Measurements from ENCODE around the gene EME2.

The EME2 gene

GRCh38 chr16:1773703-1774447 is 1.3 kb downstream of the EME2 start:
- no peak for TF ChIP-seq TAF1 (IDR thresholded peaks at IDR 0.05; ENCODE audit: low read depth)
- TF ChIP-seq ZBTB7A (IDR thresholded peaks at IDR 0.05; ENCODE audit: low read depth): no peak
- peak; percentile 3; the same call in 1 of the 2 replicates for TF ChIP-seq MAX (IDR thresholded peaks at IDR 0.05)

- TF ChIP-seq YY1 (IDR thresholded peaks at IDR 0.05; ENCODE audit: low read depth): no peak
- TF ChIP-seq MAX (IDR thresholded peaks at IDR 0.05): no peak
- no peak for TF ChIP-seq USF1 (IDR thresholded peaks at IDR 0.05)
- TF ChIP-seq FOXM1 (IDR thresholded peaks at IDR 0.05; ENCODE audit: borderline replicate concordance, low read depth): no peak
- TF ChIP-seq EP300 (IDR thresholded peaks at IDR 0.05; ENCODE audit: borderline replicate concordance): no peak
- no peak for TF ChIP-seq CEBPB (IDR thresholded peaks at IDR 0.05)
- TF ChIP-seq TAF1 (IDR thresholded peaks at IDR 0.05; ENCODE audit: low read depth): no peak
- no peak for TF ChIP-seq CREB1 (IDR thresholded peaks at IDR 0.05; ENCODE audit: low read depth)
- no peak for TF ChIP-seq EGR1 (IDR thresholded peaks at IDR 0.05)
Observed at GRCh38 chr16:1774448-1774780, 1.8 kb downstream of the EME2 start.

GRCh38 chr16:1775006-1775845 is 2.6 kb downstream of the EME2 start:
- TF ChIP-seq MAX (IDR thresholded peaks at IDR 0.05) (no peak), CEBPB (IDR thresholded peaks at IDR 0.05) (no peak), EGR1 (IDR thresholded peaks at IDR 0.05) (no peak), TAF1 (IDR thresholded peaks at IDR 0.05; ENCODE audit: low read depth) (no peak), ZBTB7A (IDR thresholded peaks at IDR 0.05; ENCODE audit: low read depth) (no peak), YY1 (IDR thresholded peaks at IDR 0.05; ENCODE audit: low read depth) (no peak), USF1 (IDR thresholded peaks at IDR 0.05) (no peak), CREB1 (IDR thresholded peaks at IDR 0.05; ENCODE audit: low read depth) (no peak), NFIC (IDR thresholded peaks at IDR 0.05) (no peak), REST (IDR thresholded peaks at IDR 0.05; ENCODE audit: low read depth) (no peak), FOXM1 (IDR thresholded peaks at IDR 0.05; ENCODE audit: borderline replicate concordance, low read depth) (no peak), EP300 (IDR thresholded peaks at IDR 0.05; ENCODE audit: borderline replicate concordance) (no peak)

GRCh38 chr16:1775846-1776671 is 3.4 kb downstream of the EME2 start:
- no peak for TF ChIP-seq EGR1 (IDR thresholded peaks at IDR 0.05)
- no peak for TF ChIP-seq USF1 (IDR thresholded peaks at IDR 0.05)
- no peak for TF ChIP-seq RAD21 (IDR thresholded peaks at IDR 0.05; ENCODE audit: low read depth)
- no peak for TF ChIP-seq YY1 (IDR thresholded peaks at IDR 0.05; ENCODE audit: low read depth)
- no peak for TF ChIP-seq EP300 (IDR thresholded peaks at IDR 0.05; ENCODE audit: borderline replicate concordance)
- no peak for TF ChIP-seq TAF1 (IDR thresholded peaks at IDR 0.05; ENCODE audit: low read depth)
- no peak for TF ChIP-seq REST (IDR thresholded peaks at IDR 0.05; ENCODE audit: low read depth)
- no peak for TF ChIP-seq TEAD4 (IDR thresholded peaks at IDR 0.05)
- TF ChIP-seq FOXM1 (IDR thresholded peaks at IDR 0.05; ENCODE audit: borderline replicate concordance, low read depth): no peak
- TF ChIP-seq MAX (IDR thresholded peaks at IDR 0.05): no peak
- no peak for TF ChIP-seq TCF12 (IDR thresholded peaks at IDR 0.05; ENCODE audit: low read depth)
- no peak for TF ChIP-seq CREB1 (IDR thresholded peaks at IDR 0.05; ENCODE audit: low read depth)
- TF ChIP-seq ZBTB7A (IDR thresholded peaks at IDR 0.05; ENCODE audit: low read depth): no peak
- no peak for TF ChIP-seq NFIC (IDR thresholded peaks at IDR 0.05)
- TF ChIP-seq CEBPB (IDR thresholded peaks at IDR 0.05): no peak

All from Ishikawa (cell line).